Hematopoietic multipotent progenitor cell treated with erythropoietin and hydrocortisone succinate and interleukin-3 and kit ligand, for 17 days (in vitro differentiated cells): ENCODE data around the gene GEN1.
"Not testable (repeated sequence)": the region's sequence is repeated elsewhere in the genome, so short reads cannot be mapped to it uniquely, and the experiment has no call there.

Experiments used
- DNase-seq: peaks from one replicate; pipeline ENCODE4 v3.0.0-alpha.2; 2015; ENCODE audit warnings: low spot score

GEN1 gene

DNA sequence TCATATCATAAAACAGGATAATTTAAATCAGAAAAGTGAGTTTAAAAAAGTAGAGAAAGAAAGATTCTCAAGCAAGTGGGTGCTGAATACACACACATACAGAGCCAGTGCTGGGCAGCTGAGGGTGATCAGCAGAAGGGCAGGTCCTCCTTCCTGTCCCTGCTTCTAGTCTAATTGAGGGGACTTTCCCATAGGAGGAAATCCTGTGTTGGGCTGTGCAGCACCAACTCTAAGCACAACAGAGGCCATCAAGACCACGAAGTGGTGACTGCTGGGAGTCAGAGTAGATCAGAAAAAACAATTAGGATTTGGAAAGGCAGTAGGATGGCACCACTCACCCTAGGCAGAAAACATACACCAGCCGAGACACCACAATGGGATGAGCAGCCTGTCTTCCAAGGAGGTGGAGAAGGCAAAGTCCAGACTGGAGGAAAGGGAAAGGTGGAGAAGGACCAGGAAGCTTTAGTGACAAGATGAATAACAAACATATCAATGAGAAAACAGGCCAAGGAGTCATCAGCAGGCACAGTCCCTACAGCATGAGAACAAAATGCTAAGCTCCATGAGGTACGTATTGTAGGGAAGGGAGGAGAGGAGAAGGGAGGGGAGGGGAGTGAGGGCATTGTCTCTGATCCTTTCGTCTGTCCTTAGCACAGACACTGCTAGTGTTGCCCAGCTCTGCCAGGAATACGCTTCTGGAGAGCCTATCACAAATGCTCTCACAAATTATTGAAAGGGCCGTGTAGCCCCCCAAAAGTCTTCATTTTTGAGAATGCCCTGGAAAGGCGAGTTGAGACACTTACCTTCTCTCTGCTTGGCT is 45.6 kb downstream of the GEN1 start:
- no peak for DNase-seq

DNA sequence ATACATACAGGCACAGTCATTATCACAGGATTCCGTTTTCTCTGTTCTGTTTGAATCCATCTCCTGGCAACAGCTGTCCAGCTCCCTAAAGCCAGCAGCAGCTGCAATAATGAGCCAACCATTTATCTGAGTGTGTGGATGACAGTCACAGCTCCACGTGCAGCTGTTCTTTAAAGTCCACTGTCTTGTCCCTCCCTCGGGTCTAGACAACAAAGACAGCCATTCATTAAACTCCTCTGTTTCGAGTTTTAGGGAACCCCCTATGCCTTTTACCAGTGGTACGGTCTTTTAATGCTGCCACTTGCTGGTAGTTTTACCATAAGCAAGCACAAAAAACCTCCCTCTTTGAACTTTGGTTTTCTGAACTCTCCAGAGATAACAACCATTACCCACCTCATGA is 46.3 kb downstream of the GEN1 start:
- no peak for DNase-seq

DNA sequence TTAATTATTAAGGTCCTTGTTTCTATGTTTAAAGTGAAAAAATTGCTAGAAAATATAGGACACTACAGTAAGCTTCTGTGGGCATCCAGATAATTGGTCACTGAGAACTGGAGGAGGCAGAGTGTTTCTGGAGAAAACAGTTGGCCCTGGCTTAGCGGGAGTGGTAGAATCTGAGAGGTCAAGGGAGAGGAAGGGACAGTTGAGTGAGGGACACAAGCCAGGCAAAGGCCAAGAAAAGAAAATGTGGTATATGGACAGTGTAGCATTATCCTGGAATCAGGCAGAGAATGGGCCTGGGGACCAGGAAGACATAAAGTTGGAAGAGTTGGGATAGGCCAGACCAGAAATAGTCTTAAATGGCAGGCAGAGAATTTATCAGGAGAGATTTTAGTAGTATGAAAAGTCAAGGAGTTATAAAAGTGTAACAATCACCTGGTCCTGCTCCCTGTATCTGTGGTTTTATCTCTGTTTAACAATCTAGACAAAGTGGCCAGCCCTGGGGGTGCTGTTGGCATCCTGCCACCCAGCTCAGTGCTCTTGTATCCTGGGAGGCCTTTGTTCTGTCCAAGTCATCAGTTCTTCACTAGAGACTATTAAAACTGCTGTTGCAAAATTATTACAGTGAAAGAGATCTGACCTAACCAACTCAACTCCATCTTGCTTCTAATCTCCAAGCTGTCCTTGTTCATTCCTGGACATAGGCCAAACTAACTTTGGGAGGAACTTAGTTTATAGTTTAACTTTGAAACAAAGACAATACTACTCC is 46.9 kb downstream of the GEN1 start:
- DNase-seq = no peak

DNA sequence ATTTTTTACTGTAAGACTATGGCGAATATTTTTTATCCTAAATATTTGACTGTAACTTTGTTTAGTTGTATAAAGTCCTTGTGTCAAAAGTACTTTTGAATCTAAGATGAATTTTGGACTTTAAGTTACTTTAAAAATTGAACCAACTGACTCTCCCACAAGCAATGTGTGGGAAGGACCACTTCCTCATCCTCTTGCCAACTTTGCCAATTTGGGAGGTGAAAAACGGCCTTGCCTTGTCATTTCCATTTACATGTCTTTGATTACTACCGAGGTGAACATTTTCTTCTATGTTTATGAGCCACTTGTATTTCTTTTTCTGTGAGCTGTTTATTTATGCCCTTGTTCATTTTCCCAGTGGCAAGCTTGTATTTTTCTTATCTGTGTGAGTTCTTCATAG is 49.6 kb downstream of the GEN1 start:
- DNase-seq = no peak

DNA sequence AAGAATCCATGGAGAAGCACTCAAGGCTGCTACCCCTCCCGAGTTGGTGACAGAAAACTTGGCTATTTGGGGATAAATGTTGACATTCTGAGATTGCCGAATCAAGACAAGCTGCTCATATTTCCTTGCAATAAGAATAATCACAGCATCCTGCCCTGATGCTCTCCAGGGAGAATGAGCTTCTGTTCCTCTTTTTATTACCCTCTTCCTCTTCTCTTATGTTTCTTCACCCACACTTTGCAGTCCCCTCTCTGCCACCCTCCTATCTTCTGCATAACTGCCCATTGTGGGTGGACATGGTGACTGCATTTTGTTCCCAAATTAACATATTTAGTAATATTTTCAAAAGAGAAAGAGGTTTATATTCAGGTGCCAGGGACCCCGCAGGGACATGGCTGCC is 50.4 kb downstream of the GEN1 start:
- no peak for DNase-seq

DNA sequence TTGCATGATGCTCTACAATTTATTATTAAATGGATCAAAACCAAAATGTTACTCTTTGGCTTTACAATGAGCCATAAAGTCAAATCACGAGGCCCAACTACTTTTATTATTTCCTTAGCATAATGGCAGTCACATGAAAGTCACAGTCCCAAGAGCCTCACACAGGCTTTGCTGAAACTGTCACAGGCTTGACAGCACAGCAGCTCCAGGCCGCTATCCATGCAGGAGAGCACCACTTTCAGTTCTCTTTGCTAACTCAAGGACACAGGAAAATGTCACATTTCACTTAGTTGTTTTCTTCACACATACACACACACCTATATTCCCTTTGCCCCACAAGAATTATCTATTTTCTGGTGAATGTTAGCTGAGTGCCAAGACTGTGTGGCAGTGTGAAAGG is 51.2 kb downstream of the GEN1 start:
- no peak for DNase-seq

DNA sequence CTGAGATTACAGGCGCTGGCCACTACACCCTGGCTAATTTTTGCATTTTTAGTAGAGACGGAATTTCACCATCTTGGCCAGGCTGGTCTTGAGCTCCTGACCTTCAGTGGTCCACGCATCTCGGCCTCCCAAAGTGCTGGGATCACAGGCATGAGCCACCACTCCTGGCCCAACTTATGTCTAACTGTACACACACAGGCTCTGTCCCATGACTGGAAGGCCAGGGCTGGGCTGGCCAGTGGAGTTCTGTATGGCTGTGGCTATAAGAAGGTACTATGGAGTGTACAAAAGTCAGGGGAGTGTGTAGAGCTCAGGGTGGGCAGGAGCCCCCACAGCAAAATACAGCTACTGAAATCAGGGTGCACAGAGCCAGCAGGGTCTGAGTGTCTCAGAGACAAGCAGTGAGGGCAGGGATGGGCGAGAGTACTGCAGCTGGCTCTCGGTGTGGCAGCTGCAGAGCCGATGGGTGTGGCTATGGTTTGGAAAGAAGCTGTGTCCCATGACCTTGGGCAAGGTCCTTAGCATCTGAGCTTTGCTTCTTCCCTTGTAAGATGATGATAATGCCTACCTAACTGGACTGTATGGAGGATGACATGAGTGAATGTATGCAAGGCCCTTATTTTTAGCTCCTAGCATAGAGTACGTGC is 51.9 kb downstream of the GEN1 start:
- no peak for DNase-seq

DNA sequence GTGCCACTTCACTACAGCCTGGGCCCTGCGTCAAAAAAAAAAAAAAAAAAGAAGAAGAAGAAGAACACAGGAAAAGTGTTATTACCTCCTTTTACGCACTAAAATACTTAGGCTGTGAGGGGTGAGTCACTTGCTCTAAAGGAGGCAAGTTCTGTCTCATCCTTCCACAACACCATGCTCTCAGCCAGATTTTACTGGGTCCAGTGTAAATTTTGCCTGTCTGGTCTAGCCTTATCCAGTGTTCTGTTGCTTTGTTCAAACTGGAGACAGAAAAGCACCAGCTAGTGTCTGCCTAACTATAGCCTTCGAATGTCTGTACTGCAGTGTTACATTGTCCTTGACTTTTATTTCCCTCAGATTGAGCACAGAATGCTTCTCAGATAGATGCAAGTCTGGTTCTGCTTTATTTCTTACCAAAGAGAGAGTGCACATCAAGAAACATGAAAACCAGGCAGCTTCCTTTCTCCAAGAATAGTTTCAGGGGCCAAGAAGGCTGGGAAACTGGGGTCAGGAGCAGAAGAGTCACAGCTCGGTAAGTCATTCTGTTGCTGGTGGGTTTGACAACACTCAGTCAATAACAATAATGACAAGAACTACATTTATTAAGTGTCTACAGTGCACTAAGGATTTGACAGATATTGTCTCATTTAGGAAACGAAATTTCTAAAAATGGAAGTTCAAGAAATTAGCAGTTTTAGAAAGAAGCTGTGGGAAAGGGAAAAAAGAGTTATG is 59.2 kb downstream of the GEN1 start:
- no peak for DNase-seq

DNA sequence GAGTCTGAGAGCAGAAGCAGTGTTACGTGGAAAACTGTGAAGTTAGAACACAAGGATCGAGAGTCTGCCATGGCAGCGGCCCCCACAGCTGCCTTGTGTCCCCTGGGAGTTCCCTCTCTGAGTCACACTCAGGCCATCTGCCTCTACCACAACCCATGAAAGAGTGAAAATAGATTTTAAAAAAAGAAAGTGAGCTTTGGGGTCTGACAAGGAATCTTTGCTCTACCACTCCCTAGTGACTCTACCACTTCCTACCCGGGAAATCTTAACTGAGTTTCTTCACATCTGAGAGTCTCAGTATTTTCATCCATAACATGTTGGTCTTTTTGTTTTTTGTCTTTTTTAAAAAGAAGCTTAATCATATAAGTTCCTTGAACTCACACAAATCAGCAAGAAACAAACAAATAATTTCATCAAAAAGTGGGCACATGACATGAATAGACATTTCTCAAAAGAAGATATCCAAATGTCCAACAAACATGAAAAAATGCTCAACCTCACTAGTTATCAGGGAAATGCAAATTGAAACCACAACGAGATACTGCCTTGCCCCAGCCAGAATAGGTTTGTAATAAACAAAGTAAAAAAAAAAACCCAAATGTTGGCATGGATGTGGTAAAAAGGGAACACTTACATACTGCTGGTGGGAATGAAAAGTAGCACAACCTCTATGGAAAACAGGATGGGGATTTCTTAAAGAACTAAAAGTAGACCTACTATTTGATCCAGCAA is 60.0 kb downstream of the GEN1 start:
- no peak for DNase-seq

DNA sequence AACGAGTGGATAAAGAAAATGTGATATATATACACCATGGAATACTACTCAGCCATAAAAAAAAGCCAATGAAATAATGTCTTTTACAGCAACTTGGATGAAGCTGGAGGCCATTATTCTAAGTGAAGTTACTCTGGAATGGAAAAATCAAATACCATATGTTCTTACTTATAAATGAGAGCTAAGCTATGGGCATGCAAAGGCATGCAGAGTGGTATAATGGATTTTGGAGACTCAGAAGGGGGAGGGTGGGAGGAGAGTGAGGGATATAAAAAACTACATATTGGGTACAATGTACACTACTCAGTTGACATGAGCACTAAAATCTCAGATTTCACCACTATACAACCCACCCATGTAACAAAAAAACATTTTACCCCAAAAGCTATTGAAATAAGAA is 60.7 kb downstream of the GEN1 start:
- DNase-seq = no peak

DNA sequence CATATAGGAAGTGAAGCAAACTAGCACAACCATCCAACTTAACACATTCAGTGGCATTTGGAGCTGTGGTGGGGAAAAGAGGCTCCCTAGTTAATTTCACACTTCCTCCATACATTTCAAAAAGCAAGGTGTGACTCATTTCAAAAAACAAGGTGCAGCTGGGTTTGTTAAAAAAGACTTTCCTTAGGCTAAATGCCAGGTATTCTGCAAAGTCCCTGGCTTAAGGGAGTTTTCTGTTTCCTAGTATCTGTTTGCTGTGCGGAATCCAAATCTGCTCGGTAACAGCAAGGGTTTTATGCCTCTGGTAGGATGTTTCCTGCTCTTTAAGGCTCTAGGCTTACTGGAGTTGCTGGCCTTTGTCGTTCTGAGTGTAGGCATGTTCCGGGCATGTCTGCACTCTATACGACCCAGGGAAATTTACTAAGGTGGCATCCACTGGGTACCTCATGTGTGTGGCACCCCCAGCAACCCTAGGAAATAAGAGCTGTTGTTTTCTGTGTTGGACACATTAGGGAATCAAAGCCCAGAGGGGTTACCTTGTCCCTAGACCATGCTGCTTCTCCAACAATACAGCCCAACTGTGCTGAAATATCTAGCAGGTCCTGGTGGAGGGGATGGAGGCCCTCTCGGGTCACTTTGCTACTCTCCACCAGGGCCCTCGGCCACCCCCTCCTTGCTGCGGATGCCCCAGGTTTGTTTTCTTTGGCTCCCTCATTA is 61.7 kb downstream of the GEN1 start:
- no peak for DNase-seq

DNA sequence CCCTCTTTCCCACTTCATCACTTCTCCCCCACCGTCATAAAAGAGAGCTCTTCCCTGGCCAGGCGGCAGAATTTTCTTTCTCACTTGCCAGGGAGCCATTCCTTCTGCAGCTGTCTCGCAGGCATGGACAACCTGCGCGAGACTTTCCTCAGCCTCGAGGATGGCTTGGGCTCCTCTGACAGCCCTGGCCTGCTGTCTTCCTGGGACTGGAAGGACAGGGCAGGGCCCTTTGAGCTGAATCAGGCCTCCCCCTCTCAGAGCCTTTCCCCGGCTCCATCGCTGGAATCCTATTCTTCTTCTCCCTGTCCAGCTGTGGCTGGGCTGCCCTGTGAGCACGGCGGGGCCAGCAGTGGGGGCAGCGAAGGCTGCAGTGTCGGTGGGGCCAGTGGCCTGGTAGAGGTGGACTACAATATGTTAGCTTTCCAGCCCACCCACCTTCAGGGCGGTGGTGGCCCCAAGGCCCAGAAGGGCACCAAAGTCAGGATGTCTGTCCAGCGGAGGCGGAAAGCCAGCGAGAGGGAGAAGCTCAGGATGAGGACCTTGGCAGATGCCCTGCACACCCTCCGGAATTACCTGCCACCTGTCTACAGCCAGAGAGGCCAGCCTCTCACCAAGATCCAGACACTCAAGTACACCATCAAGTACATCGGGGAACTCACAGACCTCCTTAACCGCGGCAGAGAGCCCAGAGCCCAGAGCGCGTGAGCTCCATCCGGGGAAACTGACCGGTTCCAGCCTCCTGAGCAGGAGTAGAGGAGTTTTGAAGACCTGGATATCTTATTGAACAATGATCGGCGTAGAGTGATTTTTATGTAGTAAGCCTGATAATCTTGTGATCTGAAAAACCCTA is 62.7 kb downstream of the GEN1 start, which contains the start of gene MSGN1:
Gene MSGN1 (plus strand): TSS at position 65 of the 850 bp plus-strand sequence. CDS start 59 bp downstream, at position 124.
- DNase-seq = no peak

DNA sequence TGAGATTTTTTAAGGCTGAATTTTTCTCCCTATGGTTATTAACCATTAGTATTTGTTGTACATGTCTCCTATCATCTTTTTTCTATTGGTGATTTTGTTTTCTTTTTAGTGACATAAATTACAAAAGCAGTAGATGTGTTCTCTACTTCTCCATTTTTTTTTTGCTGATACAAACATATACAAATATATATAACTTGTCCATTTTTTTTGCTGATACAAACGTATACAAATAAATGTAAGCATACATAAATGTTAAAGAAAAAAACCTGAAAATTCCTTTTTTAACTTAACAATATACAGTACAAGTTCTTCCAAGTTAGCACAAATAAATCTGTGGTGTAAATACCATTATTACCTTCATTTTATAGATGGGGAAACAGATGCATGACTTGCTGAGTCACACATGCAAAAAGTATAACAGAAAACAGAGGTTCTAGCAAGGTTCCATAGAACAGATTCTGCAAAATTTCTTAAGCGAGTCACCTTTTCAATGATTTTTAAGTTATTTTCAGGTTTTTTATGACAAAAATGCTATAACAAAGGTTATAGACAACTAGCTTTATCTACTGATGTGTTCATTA is 64.4 kb downstream of the GEN1 start:
- DNase-seq = no peak

DNA sequence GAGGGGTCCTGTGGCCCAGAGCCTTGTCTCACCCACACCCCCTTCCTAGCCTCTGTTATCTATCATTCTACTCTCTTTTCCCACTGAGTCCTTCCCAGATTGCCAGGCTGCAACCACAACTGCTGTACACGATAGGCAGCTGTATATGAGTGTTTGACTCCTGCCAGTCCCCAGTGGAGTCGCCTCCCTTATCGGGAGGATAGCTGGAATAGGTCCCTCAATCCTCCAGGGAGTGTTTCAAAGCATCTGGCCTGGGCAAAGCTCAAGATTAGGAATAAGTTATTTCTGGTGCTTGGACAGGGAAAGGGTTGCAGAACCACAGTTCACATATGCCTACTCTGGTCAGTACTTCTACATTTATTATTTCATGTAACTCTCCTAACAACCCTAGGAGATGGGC is 67.1 kb downstream of the GEN1 start:
- DNase-seq = no peak

DNA sequence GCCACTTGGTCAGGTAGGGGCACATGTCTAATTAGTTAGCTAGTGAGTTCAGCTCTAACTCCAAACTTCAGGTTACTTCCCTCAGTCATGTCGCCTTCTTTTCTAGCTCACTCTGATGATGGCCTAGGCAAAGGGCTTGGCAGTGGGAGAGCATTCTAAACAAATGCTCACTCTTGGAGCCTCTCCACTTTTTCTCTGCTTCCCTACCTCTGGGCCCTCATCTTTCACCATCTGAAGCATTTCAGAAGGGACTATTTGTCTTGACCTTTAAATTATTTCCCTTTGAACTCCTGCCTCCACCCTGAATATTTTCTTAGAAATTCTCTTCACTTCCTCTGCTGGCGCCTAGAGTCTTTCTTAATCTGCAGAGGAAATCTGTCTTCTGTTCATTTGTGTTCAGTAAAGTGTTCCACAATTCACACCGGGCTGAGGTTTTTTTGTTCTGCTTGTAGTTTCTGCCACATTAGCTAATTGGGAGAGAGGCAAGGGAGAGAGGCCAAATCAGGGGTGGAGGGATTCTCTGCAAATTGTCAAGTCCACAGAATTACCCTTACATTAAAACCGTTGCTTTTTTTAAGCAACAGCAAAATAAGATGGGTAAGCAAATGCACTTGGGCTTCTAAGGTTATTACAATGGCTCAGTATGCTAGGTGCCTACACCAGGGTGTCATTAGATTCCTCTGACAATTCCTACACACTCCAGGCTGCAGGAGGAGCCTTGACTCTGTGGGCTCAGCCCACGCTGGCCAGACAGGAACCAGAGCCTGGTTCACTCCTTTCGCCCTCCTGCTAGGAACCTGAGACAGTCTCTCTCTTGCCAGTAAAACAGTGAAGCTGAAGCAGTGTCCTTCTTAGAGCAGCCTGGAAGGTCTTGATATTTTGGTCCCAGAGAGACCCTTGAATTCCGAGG is 67.9 kb downstream of the GEN1 start:
- no peak for DNase-seq

DNA sequence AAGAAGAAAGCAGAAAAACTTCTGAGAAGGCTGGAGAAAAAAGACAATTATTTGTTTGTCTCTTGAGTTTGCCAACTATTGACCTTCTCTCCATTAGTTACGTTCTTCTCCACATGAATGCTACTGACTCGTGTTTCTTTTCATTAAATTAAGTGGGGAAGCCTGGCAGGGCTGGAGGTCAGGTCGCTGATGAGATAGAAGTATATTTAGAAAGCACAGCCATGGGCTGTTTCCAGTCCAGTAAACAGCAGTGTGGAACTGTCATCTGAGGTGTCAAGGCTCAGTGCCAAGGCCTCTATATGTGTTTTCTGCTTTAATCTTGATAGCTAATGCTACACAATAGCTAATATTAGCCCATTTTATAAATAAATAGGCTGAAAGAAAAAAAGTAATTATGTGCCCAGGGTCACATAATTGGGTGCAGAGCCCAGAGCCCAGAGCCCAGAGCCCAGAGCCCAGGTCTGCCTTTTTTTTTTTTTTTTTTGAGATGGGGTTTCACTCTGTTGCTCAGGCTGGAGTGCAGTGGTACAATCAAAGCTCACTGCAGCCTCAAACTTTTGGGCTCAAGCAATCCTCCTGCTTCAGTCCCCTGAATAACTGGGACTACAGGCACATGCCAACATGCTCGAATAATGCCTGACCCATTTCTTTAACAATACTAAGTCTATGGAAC is 68.6 kb downstream of the GEN1 start:
- DNase-seq = no peak

DNA sequence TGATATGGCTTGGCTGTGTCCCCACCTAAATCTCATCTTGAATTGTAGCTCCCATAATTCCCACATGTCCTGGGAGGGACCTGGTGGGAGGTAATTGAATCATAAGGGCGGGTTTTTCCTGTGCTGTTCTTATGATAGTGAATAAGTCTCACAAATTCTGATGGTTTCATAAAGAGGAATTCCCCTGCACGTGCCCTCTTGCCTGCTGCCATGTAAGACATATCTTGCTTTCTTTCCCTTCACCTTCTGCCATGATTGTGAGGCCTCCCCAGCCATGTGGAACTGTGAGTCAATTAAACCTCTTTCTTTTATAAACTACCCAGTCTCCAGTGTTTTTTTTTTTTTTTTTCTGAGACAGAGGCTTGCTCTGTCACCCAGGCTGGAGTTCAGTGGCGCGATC is 69.7 kb downstream of the GEN1 start:
- DNase-seq = not testable (repeated sequence)

DNA sequence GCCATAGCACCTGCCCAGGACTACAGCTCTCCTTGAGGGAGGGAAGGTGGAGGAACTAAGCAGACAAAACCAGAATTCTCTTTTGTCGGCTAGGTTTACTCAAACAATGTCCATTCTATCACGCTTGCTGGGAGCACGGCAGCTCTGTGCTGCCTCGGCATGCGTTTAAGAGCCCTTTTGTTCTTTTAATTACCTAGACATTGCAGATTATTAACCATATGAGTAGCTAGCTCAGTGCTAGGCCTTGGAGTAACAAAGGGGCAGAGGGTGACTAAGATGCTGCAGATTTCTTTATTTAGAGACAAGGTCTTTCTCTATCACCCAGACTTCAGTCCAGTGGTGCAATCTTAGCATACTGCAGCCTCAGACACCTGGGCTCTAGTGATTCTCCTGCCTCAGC is 73.4 kb downstream of the GEN1 start:
- DNase-seq = no peak
